Hepatocyte (in vitro differentiated cells): ENCODE data around the gene EFEMP2.

ENCODE experiments used
- EZH2 ChIP-seq: fragments of 200-600 bp; sonication (generic); IDR thresholded peaks from 2 replicates; pipeline ENCODE4 v1.6.1; 2016; ENCODE audit warnings: antibody characterized with exemption, mild to moderate bottlenecking, borderline replicate concordance
- EZH2phosphoT487 ChIP-seq: fragments of 200-600 bp; sonication (generic); IDR thresholded peaks from one replicate; pipeline ENCODE4 v1.6.1; 2018; ENCODE audit warnings: antibody characterized with exemption, mild to moderate bottlenecking, low read depth, moderate library complexity; ENCODE audit not compliant: unreplicated experiment, severe bottlenecking
- TF ChIP-seq, protein P1 (sequence below): fragments of 200-600 bp; sonication (generic); IDR thresholded peaks from 2 replicates; pipeline ENCODE4 v1.5.1; 2016; ENCODE audit warnings: antibody characterized with exemption, mild to moderate bottlenecking; ENCODE audit not compliant: poor library complexity

DNA sequence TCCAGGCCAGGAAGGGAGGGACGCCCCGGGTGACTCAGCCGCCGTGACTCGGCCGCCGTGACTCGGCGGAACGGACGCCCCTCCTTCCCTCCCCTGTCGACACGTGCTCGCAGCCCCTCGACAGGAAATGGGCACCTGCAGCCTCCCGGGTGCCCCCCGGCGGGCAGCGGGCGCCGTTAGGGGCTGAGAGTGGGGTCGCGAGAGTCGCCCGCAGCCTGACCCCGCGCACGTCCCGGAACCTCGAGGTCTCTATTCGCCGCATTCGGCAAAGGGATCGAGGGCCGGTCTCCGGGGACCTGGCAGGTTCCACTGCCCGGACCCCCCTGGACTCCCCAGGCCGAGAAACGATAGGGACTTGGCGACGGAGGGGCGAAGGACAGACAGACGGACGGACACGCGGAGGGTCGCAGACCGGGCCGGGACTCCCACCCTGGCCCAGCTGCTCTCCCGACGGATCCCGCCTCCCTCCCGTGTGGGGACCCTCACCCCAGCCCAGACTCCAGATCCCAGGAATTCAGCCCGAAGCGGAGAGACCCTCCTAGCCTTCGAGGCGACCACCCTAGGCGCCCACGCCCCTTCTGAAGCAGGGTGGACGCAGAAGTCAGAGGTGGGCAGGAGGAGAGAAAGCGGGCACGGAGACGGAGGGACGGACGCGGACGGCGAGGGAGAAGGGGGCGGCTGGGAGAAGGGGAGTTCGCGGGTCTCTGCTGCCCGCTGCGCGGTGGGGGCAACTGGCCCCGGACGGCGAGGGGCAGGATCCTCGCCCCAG lies 26.9 kb upstream of the EFEMP2 start:
- TF ChIP-seq EZH2 = no peak
- TF ChIP-seq, protein P1, sequence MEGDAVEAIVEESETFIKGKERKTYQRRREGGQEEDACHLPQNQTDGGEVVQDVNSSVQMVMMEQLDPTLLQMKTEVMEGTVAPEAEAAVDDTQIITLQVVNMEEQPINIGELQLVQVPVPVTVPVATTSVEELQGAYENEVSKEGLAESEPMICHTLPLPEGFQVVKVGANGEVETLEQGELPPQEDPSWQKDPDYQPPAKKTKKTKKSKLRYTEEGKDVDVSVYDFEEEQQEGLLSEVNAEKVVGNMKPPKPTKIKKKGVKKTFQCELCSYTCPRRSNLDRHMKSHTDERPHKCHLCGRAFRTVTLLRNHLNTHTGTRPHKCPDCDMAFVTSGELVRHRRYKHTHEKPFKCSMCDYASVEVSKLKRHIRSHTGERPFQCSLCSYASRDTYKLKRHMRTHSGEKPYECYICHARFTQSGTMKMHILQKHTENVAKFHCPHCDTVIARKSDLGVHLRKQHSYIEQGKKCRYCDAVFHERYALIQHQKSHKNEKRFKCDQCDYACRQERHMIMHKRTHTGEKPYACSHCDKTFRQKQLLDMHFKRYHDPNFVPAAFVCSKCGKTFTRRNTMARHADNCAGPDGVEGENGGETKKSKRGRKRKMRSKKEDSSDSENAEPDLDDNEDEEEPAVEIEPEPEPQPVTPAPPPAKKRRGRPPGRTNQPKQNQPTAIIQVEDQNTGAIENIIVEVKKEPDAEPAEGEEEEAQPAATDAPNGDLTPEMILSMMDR = no peak
- no peak for TF ChIP-seq EZH2phosphoT487
